GM18498 (cell line): ENCODE measurements around the gene ASCL5.
"Not testable (repeated sequence)": the region's sequence is repeated elsewhere in the genome, so short reads cannot be mapped to it uniquely, and the experiment has no call there.

Experiments
- ATAC-seq: cut with Tn5 transposase; IDR thresholded peaks from one replicate; pipeline ENCODE4 v1.9.1; 2021; ENCODE audit warnings: mild to moderate bottlenecking, moderate library complexity; ENCODE audit not compliant: unreplicated experiment

The ASCL5 gene

GRCh38 chr1:201126832-201127754 is at the start of gene ASCL5:
Gene ASCL5, minus strand, starts transcription at chr1:201127184. Its CDS starts 11,812 bp downstream, at chr1:201115372.
- no peak for ATAC-seq

GRCh38 chr1:201175820-201176500 is 49.0 kb upstream of the ASCL5 start:
- no peak for ATAC-seq

GRCh38 chr1:201173736-201174135 is 46.8 kb upstream of the ASCL5 start:
- no peak for ATAC-seq

- ATAC-seq, result no peak
Measured at GRCh38 chr1:201172999-201173610, 46.1 kb upstream of the ASCL5 start.

GRCh38 chr1:201172326-201172725 is 45.3 kb upstream of the ASCL5 start:
- ATAC-seq, result no peak

GRCh38 chr1:201171063-201172036 is 44.4 kb upstream of the ASCL5 start:
- ATAC-seq, result peak; percentile 43

- ATAC-seq, result peak; percentile 96
Measured at GRCh38 chr1:201170533-201171062, 43.6 kb upstream of the ASCL5 start.

GRCh38 chr1:201169971-201170532 is 43.1 kb upstream of the ASCL5 start:
- ATAC-seq, result no peak

GRCh38 chr1:201169203-201169602 is 42.2 kb upstream of the ASCL5 start:
- ATAC-seq, result no peak

GRCh38 chr1:201167041-201167991 is 40.3 kb upstream of the ASCL5 start:
- no peak for ATAC-seq

GRCh38 chr1:201164645-201165044 is 37.7 kb upstream of the ASCL5 start:
- ATAC-seq, result no peak

GRCh38 chr1:201163707-201164106 is 36.7 kb upstream of the ASCL5 start:
- no peak for ATAC-seq

- not testable (repeated sequence) for ATAC-seq
Measured at GRCh38 chr1:201163036-201163435, 36.1 kb upstream of the ASCL5 start.

GRCh38 chr1:201157949-201158348 is 31.0 kb upstream of the ASCL5 start:
- no peak for ATAC-seq

GRCh38 chr1:201156819-201157218 is 29.8 kb upstream of the ASCL5 start:
- ATAC-seq, result no peak

- no peak for ATAC-seq
Measured at GRCh38 chr1:201156346-201156745, 29.4 kb upstream of the ASCL5 start.

- ATAC-seq, result no peak
Measured at GRCh38 chr1:201155354-201155753, 28.4 kb upstream of the ASCL5 start.

- ATAC-seq, result peak; percentile 98
Measured at GRCh38 chr1:201154389-201155165, 27.6 kb upstream of the ASCL5 start, which contains the start of gene TMEM9. Gene TMEM9, minus strand, starts transcription at chr1:201154474. Its CDS starts 551 bp downstream, at chr1:201153923.
